Transverse colon (tissue), 4 donors: ENCODE data around the gene MDFI.

Experiments
- CTCF ChIP-seq, 5 experiments: fragments of 200-600 bp in 3 of 5; fragments of 450-650 bp in 2 of 5; sonication (generic) in 3 of 5; IDR thresholded peaks; 1 replicate in 2 of 5; 2 replicates in 3 of 5; pipeline ENCODE4 v1.5.1; 2016 to 2017; ENCODE audit warnings: antibody characterized with exemption in 5 of 5, inconsistent platforms in 3 of 5, mild to moderate bottlenecking in 2 of 5, moderate library complexity in 1 of 5
- POLR2AphosphoS5 ChIP-seq, 3 donors: sonication (generic); formaldehyde crosslinking; IDR thresholded peaks; one replicate each; pipeline ENCODE4 v1.6.1; 2016; ENCODE audit warnings: antibody characterized with exemption in 3 of 3

DNA sequence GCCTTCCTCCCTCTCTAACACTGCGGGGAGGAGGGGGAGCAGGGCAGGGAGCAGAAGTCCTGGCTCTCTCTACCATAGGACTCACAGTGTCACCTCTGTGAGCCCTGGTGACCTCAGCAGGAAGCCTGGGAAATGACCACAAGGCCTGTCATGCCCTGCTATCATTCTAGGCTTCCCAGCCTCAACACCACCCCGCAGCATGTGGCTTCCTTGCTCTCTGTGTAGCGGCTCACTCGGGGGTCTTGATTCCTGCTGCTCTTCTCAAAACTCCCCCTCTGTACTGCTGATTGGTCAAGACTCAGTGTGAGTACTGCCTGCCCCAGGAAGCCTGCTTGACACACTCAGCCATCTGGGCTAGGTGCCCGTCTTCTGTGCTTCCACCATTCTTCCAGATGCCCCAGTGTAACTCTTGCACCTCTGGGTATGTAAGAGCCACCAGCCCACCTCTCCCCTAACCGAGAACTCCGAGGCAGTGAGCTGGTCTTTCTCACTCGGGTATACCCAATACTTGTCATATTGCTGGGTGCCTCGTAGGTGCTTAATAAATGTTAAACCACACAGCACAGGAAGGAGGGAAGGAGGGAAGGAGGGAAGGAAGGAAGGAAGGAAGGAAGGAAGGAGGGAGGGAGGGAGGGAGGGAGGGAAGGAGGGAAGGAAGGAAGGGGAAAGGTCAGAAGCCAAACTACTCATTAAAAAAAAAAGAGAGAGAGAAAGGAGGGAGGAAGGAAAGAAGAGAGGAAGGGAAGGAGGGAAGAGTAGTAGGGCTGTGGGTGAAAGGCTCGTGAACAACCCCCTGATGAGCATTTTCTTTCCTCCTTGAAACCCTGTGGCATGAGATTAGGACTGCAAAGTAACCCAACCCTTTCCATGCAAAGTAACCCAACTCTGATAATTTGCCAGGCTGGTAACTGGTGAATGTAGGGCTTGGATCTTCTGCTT, 5.0 kb downstream of the MDFI start:
- no peak for TF ChIP-seq CTCF (IDR thresholded peaks at IDR 0.05)
- no peak for TF ChIP-seq POLR2AphosphoS5 (IDR thresholded peaks at IDR 0.05)
